H1 (cell line): ENCODE measurements around the gene DSTN.

Experiments used
- BACH1 ChIP-seq: IDR thresholded peaks from 2 replicates; pipeline ENCODE4 v1.6.1; 2012; ENCODE audit warnings: low read length, improper control_type of control experiment
- CBX5 ChIP-seq: fragments of 300-800, 300-1000 bp; sonication (generic); IDR thresholded peaks from 2 replicates; pipeline ENCODE4 v1.7.1; 2016; ENCODE audit warnings: antibody characterized with exemption, low read length, low read depth
- CHD2 ChIP-seq: IDR thresholded peaks from 2 replicates; pipeline ENCODE4 v1.6.1; 2012; ENCODE audit warnings: low read length, improper control_type of control experiment
- EGR1 ChIP-seq: IDR thresholded peaks from 2 replicates; pipeline ENCODE4 v1.6.1; 2011; ENCODE audit warnings: low read depth, low read length, borderline replicate concordance
- EZH2 ChIP-seq: fragments of 200-600 bp; sonication (generic); IDR thresholded peaks from 2 replicates; pipeline ENCODE4 v1.7.1; 2012; ENCODE audit warnings: low read depth, mild to moderate bottlenecking, moderate library complexity, low read length, inconsistent platforms; ENCODE audit not compliant: severe bottlenecking
- HDAC6 ChIP-seq: IDR thresholded peaks from one replicate; pipeline ENCODE4 v1.7.1; 2012; ENCODE audit warnings: low read depth, mild to moderate bottlenecking, inconsistent platforms, low read length, moderate library complexity
- MAFK ChIP-seq: IDR thresholded peaks from 2 replicates; pipeline ENCODE4 v1.6.1; 2012; ENCODE audit warnings: low read depth, mild to moderate bottlenecking, improper control_type of control experiment, low read length
- PHF8 ChIP-seq: fragments of 200-600 bp; sonication (generic); conservative IDR thresholded peaks from 2 replicates; pipeline ENCODE4 v1.7.1; 2012; ENCODE audit warnings: low read depth, mild to moderate bottlenecking, inconsistent platforms, low read length, moderate library complexity
- SP1 ChIP-seq: IDR thresholded peaks from 2 replicates; pipeline ENCODE4 v1.6.1; 2011; ENCODE audit warnings: low read depth, low read length
- TF ChIP-seq, protein P1 (sequence below), 3 experiments: IDR thresholded peaks; 1 replicate in 2 of 3; 2 replicates in 1 of 3; pipeline versions ENCODE4 v1.5.1 to v1.6.1; 2011; ENCODE audit warnings: low read length in 3 of 3, mild to moderate bottlenecking in 3 of 3, inconsistent platforms in 2 of 3, low read depth in 1 of 3, moderate library complexity in 1 of 3; ENCODE audit not compliant: insufficient read depth in 1 of 3; ENCODE audit errors: control extremely low read depth in 1 of 3
- TF ChIP-seq, protein P2 (sequence below): IDR thresholded peaks from 2 replicates; pipeline ENCODE4 v1.6.1; 2012; ENCODE audit warnings: inconsistent platforms
- TF ChIP-seq, protein P3 (sequence below): IDR thresholded peaks from 2 replicates; pipeline ENCODE4 v1.6.1; 2011; ENCODE audit warnings: low read depth, mild to moderate bottlenecking, low read length; ENCODE audit not compliant: insufficient read depth
- TF ChIP-seq, protein P4 (sequence below): IDR thresholded peaks from 2 replicates; pipeline ENCODE4 v1.6.1; 2011; ENCODE audit warnings: low read length, improper control_type of control experiment

DNA sequence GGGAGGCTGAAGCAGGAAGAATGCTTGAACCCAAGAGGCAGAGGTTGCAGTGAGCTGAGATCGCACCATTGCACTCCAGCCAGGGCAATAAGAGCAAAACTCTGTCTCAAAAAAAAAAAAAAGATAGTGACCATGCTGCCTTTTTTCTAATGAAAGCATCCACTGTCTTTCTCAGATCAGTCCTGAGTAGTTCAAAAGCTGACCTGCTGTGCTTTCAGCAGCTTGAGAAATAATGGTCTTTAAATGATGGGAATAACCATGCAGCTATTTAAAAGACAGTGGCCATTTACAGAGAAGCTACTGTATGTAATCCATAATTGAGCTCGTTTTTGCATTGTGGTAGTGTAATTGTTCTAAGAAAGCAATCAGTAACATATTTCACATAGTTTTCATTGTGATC lies 36.1 kb downstream of the DSTN start:
- TF ChIP-seq EZH2 = no peak
- TF ChIP-seq PHF8 = no peak
- no peak for TF ChIP-seq MAFK
- TF ChIP-seq, protein P1, sequence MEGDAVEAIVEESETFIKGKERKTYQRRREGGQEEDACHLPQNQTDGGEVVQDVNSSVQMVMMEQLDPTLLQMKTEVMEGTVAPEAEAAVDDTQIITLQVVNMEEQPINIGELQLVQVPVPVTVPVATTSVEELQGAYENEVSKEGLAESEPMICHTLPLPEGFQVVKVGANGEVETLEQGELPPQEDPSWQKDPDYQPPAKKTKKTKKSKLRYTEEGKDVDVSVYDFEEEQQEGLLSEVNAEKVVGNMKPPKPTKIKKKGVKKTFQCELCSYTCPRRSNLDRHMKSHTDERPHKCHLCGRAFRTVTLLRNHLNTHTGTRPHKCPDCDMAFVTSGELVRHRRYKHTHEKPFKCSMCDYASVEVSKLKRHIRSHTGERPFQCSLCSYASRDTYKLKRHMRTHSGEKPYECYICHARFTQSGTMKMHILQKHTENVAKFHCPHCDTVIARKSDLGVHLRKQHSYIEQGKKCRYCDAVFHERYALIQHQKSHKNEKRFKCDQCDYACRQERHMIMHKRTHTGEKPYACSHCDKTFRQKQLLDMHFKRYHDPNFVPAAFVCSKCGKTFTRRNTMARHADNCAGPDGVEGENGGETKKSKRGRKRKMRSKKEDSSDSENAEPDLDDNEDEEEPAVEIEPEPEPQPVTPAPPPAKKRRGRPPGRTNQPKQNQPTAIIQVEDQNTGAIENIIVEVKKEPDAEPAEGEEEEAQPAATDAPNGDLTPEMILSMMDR (IDR thresholded peaks at IDR 0.05; ENCODE audit: control extremely low read depth in 1 of 3, insufficient read depth in 1 of 3, low read depth in 1 of 3, low read length in 3 of 3) = no peak
- no peak for TF ChIP-seq CHD2
- no peak for TF ChIP-seq SP1
- TF ChIP-seq, protein P2, sequence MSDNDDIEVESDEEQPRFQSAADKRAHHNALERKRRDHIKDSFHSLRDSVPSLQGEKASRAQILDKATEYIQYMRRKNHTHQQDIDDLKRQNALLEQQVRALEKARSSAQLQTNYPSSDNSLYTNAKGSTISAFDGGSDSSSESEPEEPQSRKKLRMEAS = no peak
- no peak for TF ChIP-seq EGR1
- TF ChIP-seq, protein P3, sequence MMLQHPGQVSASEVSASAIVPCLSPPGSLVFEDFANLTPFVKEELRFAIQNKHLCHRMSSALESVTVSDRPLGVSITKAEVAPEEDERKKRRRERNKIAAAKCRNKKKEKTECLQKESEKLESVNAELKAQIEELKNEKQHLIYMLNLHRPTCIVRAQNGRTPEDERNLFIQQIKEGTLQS = no peak
- TF ChIP-seq CBX5 = no peak
- TF ChIP-seq HDAC6 = no peak
- TF ChIP-seq BACH1 = no peak
- TF ChIP-seq, protein P4, sequence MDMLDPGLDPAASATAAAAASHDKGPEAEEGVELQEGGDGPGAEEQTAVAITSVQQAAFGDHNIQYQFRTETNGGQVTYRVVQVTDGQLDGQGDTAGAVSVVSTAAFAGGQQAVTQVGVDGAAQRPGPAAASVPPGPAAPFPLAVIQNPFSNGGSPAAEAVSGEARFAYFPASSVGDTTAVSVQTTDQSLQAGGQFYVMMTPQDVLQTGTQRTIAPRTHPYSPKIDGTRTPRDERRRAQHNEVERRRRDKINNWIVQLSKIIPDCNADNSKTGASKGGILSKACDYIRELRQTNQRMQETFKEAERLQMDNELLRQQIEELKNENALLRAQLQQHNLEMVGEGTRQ = no peak
